ENCODE data around the gene TBC1D12.

DNA sequence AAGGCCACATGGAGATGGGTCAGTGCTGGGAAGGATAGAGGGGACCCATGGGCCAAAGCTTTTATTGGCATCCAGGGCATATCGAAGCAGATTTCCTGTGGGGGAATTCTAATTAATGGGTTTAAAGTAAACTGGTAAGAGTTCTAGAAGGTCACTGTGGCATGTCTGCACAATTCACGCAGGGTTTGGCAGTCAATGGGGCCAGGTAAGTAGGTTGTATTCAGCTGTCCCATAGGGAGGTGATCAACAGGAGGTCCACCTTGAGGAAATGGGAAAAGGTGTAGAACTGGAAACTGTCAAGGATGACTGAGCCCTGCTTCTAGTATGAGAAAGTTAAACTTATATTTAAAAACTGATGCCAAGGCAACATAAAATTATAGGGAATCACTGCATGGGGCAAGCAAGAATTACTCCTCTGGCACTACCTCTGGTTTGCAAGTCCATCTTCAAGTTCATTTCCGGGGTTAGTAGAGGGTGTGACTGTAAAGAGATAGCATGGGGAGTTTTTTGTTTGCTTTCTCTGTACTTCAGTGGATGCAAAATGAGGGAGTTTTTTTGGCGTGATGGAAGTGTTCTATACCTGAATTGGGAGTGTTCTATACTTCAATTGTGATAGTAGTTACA lies 22.5 kb downstream of the TBC1D12 start:
- no peak for TF ChIP-seq EZH2 (IDR thresholded peaks at IDR 0.05; ENCODE audit: borderline replicate concordance, low read depth, low read length, poor library complexity, severe bottlenecking)
- TF ChIP-seq, protein P1, sequence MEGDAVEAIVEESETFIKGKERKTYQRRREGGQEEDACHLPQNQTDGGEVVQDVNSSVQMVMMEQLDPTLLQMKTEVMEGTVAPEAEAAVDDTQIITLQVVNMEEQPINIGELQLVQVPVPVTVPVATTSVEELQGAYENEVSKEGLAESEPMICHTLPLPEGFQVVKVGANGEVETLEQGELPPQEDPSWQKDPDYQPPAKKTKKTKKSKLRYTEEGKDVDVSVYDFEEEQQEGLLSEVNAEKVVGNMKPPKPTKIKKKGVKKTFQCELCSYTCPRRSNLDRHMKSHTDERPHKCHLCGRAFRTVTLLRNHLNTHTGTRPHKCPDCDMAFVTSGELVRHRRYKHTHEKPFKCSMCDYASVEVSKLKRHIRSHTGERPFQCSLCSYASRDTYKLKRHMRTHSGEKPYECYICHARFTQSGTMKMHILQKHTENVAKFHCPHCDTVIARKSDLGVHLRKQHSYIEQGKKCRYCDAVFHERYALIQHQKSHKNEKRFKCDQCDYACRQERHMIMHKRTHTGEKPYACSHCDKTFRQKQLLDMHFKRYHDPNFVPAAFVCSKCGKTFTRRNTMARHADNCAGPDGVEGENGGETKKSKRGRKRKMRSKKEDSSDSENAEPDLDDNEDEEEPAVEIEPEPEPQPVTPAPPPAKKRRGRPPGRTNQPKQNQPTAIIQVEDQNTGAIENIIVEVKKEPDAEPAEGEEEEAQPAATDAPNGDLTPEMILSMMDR (conservative IDR thresholded peaks at IDR 0.05; ENCODE audit: low read depth, low read length) = no peak

Measured in A673 (cell line).